A204.1 (cell line): Measurements from ENCODE around the gene EIF1.
"Not testable (repeated sequence)": the region's sequence is repeated elsewhere in the genome, so short reads cannot be mapped to it uniquely, and the experiment has no call there.

Source experiments
- FAIRE-seq: peaks from 2 replicates; lab custom pipeline; 2012; peaks lifted over from hg19 to GRCh38; lab: Jason Lieb, UNC

Gene EIF1

GRCh38 chr17:41679740-41680425, 8.8 kb upstream of the EIF1 start:
- no peak for FAIRE-seq

- no peak for FAIRE-seq
These were observed 8.2 kb upstream of the EIF1 start for GRCh38 chr17:41680426-41681040.

- no peak for FAIRE-seq
These were observed 6.9 kb upstream of the EIF1 start for GRCh38 chr17:41681776-41682175.

- FAIRE-seq = no peak
These were observed 6.1 kb upstream of the EIF1 start for GRCh38 chr17:41682631-41683030.

GRCh38 chr17:41683441-41684007, 5.2 kb upstream of the EIF1 start:
- FAIRE-seq = no peak

- no peak for FAIRE-seq
These were observed 4.7 kb upstream of the EIF1 start for GRCh38 chr17:41684035-41684434.

- FAIRE-seq = not testable (repeated sequence)
These were observed 2.9 kb upstream of the EIF1 start for GRCh38 chr17:41685753-41686152.

- no peak for FAIRE-seq
These were observed 2.4 kb upstream of the EIF1 start for GRCh38 chr17:41686281-41686680.

- FAIRE-seq = no peak
These were observed 651 bp upstream of the EIF1 start for GRCh38 chr17:41687828-41688640.

- FAIRE-seq = no peak
These were observed 1.0 kb downstream of the EIF1 start for GRCh38 chr17:41689497-41690299.

- no peak for FAIRE-seq
These were observed 1.8 kb downstream of the EIF1 start for GRCh38 chr17:41690497-41690896.

- FAIRE-seq = no peak
These were observed 2.5 kb downstream of the EIF1 start for GRCh38 chr17:41691031-41691777.

GRCh38 chr17:41692722-41693521, 4.2 kb downstream of the EIF1 start:
- no peak for FAIRE-seq

GRCh38 chr17:41695134-41695661, 6.5 kb downstream of the EIF1 start:
- FAIRE-seq = no peak

- FAIRE-seq = peak; percentile 78
These were observed 7.5 kb downstream of the EIF1 start for GRCh38 chr17:41695954-41696757.

GRCh38 chr17:41697122-41697962, 8.7 kb downstream of the EIF1 start:
- FAIRE-seq = no peak

- not testable (repeated sequence) for FAIRE-seq
These were observed 12.2 kb downstream of the EIF1 start for GRCh38 chr17:41700843-41701242.

- no peak for FAIRE-seq
These were observed 14.0 kb downstream of the EIF1 start for GRCh38 chr17:41702712-41703111.
